HEK293T (cell line): ENCODE measurements around the gene MAST4.

ENCODE experiments used
- ARNT ChIP-seq: fragments of 450-650 bp; IDR thresholded peaks from 2 replicates; pipeline ENCODE4 v1.6.1; 2017; ENCODE audit warnings: mild to moderate bottlenecking
- CTBP1 ChIP-seq: fragments of 450-650 bp; IDR thresholded peaks from 2 replicates; pipeline ENCODE4 v1.6.1; 2016; ENCODE audit warnings: borderline replicate concordance
- ELF4 ChIP-seq: fragments of 450-650 bp; IDR thresholded peaks from 2 replicates; pipeline ENCODE4 v1.6.1; 2017; ENCODE audit warnings: antibody characterized with exemption
- FOXA1 ChIP-seq: fragments of 450-650 bp; IDR thresholded peaks from 2 replicates; pipeline ENCODE4 v1.6.1; 2016; ENCODE audit warnings: mild to moderate bottlenecking
- HDGF ChIP-seq: fragments of 450-650 bp; IDR thresholded peaks from 2 replicates; pipeline ENCODE4 v1.6.1; 2017; ENCODE audit warnings: antibody characterized with exemption, borderline replicate concordance
- SP1 ChIP-seq: fragments of 450-650 bp; IDR thresholded peaks from 2 replicates; pipeline ENCODE4 v1.6.1; 2017
- SUZ12 ChIP-seq: fragments of 450-650 bp; IDR thresholded peaks from 2 replicates; pipeline ENCODE4 v1.6.1; 2016; ENCODE audit warnings: mild to moderate bottlenecking

- TF ChIP-seq SUZ12, result no peak
- TF ChIP-seq FOXA1, result no peak
- TF ChIP-seq ELF4, result no peak
- TF ChIP-seq SP1, result no peak
- TF ChIP-seq CTBP1, result no peak
- TF ChIP-seq HDGF, result no peak
- TF ChIP-seq ARNT, result no peak
Measured at GRCh38 chr5:67211926-67212325, 615.7 kb downstream of the MAST4 start.
